IMR-90 (cell line): Measurements from ENCODE around the gene CBX8. TPM values are rescaled to one million over a fixed set of nuclear protein-coding genes. Genes with fewer than 3 reads are reported as not detected.

ENCODE experiments used
- ATAC-seq: fragments of 200-7000 bp; cut with Tn5 transposase; 2 replicates; pipeline ENCODE4 v1.9.1; 2020; ENCODE audit warnings: low read depth, mild to moderate bottlenecking, moderate library complexity
- BruUV-seq: library from RNA; stranded (reverse); fragments of 400-500 nt; replicated peaks from 2 replicates; lab custom pipeline; 2021; lab: Mats Ljungman, UMichigan
- CTCF ChIA-PET: fragments of 300-600 bp; formaldehyde crosslinking; extraction: SDS; loops from one replicate; lab custom pipeline; 2021; ENCODE audit warnings: antibody characterized with exemption; lab: Yijun Ruan, JAX
- POLR2A ChIA-PET: fragments of 300-600 bp; sonication (Branson Sonifier 250); formaldehyde crosslinking; loops from one replicate; lab custom pipeline; 2022; ENCODE audit warnings: antibody characterized with exemption; ENCODE audit not compliant: unreplicated experiment; lab: Charles Lee
- DNase-seq: peaks from one replicate; pipeline ENCODE4 v3.0.0; 2013
- H2AFZ ChIP-seq: replicated peaks from 2 replicates; pipeline ENCODE3; 2013; ENCODE audit warnings: low read length, mild to moderate bottlenecking; ENCODE audit not compliant: poor library complexity
- H2AK5ac ChIP-seq: 2 replicates; pipeline ENCODE4 v1.6.1; 2013; ENCODE audit warnings: low read depth, low read length, inconsistent platforms
- H2AK9ac ChIP-seq: replicated peaks from 2 replicates; pipeline ENCODE3; 2013; ENCODE audit warnings: mild to moderate bottlenecking, low read depth, low read length, moderate library complexity; ENCODE audit not compliant: poor library complexity
- H2BK120ac ChIP-seq: 2 replicates; pipeline ENCODE4 v1.6.1; 2013; ENCODE audit warnings: low read depth, low read length, inconsistent platforms
- H2BK15ac ChIP-seq: 3 replicates; pipeline ENCODE4 v1.6.1; 2013; ENCODE audit warnings: low read depth, low read length, inconsistent platforms
- H2BK20ac ChIP-seq: 2 replicates; pipeline ENCODE4 v1.6.1; 2013; ENCODE audit warnings: low read depth, mild to moderate bottlenecking, inconsistent platforms, low read length, moderate library complexity
- H2BK5ac ChIP-seq: 2 replicates; pipeline ENCODE4 v1.6.1; 2013; ENCODE audit warnings: mild to moderate bottlenecking, low read depth, low read length, inconsistent platforms; ENCODE audit not compliant: poor library complexity, severe bottlenecking
- H3K14ac ChIP-seq: replicated peaks from 2 replicates; pipeline ENCODE4 v1.6.1; 2013; ENCODE audit warnings: low read depth, low read length, inconsistent platforms
- H3K18ac ChIP-seq: 2 replicates; pipeline ENCODE4 v1.6.1; 2013; ENCODE audit warnings: low read depth, low read length, control low read depth
- H3K23ac ChIP-seq: 2 replicates; pipeline ENCODE4 v1.6.1; 2013; ENCODE audit warnings: low read depth, low read length, inconsistent platforms
- H3K27ac ChIP-seq: 2 replicates; pipeline ENCODE4 v1.5.1; 2013; ENCODE audit warnings: mild to moderate bottlenecking, control low read depth, low read length; ENCODE audit not compliant: insufficient read depth
- H3K27me3 ChIP-seq: 2 replicates; pipeline ENCODE4 v1.6.1; 2013; ENCODE audit warnings: low read length; ENCODE audit not compliant: control insufficient read depth, insufficient read depth
- H3K36me3 ChIP-seq: 2 replicates; pipeline ENCODE4 v1.6.1; 2013; ENCODE audit warnings: low read length, mixed read lengths; ENCODE audit not compliant: control insufficient read depth, insufficient read depth
- H3K4ac ChIP-seq: 2 replicates; pipeline ENCODE4 v1.6.1; 2013; ENCODE audit warnings: low read depth, low read length, inconsistent platforms
- H3K4me1 ChIP-seq: 2 replicates; pipeline ENCODE4 v1.6.1; 2013; ENCODE audit warnings: low read length, mixed read lengths; ENCODE audit not compliant: control insufficient read depth, insufficient read depth
- H3K4me2 ChIP-seq: 2 replicates; pipeline ENCODE4 v1.6.1; 2013; ENCODE audit warnings: low read depth, mild to moderate bottlenecking, control low read depth, low read length, moderate library complexity
- H3K4me3 ChIP-seq: 2 replicates; pipeline ENCODE4 v1.5.1; 2013; ENCODE audit warnings: low read depth, mild to moderate bottlenecking, control low read depth, low read length, moderate library complexity; ENCODE audit not compliant: insufficient read depth
- H3K56ac ChIP-seq: 2 replicates; pipeline ENCODE4 v1.6.1; 2013; ENCODE audit warnings: low read length, inconsistent platforms; ENCODE audit not compliant: insufficient read depth; ENCODE audit errors: extremely low read depth
- H3K79me1 ChIP-seq, 2 experiments: 2 replicates each; pipeline ENCODE4 v1.6.1; 2013; ENCODE audit warnings: low read length in 2 of 2, inconsistent platforms in 1 of 2, low read depth in 1 of 2
- H3K9ac ChIP-seq: 2 replicates; pipeline ENCODE4 v1.6.1; 2013; ENCODE audit warnings: low read depth, low read length, control low read depth
- H3K9me1 ChIP-seq: 2 replicates; pipeline ENCODE4 v1.6.1; 2013; ENCODE audit warnings: low read length, inconsistent platforms; ENCODE audit not compliant: insufficient read depth
- H3K9me3 ChIP-seq: 2 replicates; pipeline ENCODE4 v1.6.1; 2013; ENCODE audit warnings: low read length; ENCODE audit not compliant: control insufficient read depth, insufficient read depth
- H4K20me1 ChIP-seq: 2 replicates; pipeline ENCODE4 v1.6.1; 2013; ENCODE audit warnings: low read length, inconsistent platforms; ENCODE audit not compliant: insufficient read depth
- H4K5ac ChIP-seq: 2 replicates; pipeline ENCODE4 v1.6.1; 2013; ENCODE audit warnings: mild to moderate bottlenecking, low read depth, low read length, control low read depth
- H4K8ac ChIP-seq, 2 experiments: 2 replicates each; pipeline ENCODE4 v1.6.1; 2013; ENCODE audit warnings: low read depth in 2 of 2, low read length in 2 of 2, control low read depth in 1 of 2, inconsistent platforms in 1 of 2
- H4K91ac ChIP-seq: 2 replicates; pipeline ENCODE4 v1.6.1; 2013; ENCODE audit warnings: low read depth, low read length, inconsistent platforms; ENCODE audit not compliant: insufficient read depth
- BHLHE40 ChIP-seq: fragments of 150-350 bp; IDR thresholded peaks from 2 replicates; pipeline ENCODE4 v1.6.1; 2016; ENCODE audit warnings: mild to moderate bottlenecking, low read depth, low read length
- CTCF ChIP-seq: conservative IDR thresholded peaks from 2 replicates; pipeline ENCODE4 v1.5.1; 2012; ENCODE audit warnings: mild to moderate bottlenecking, low read depth, low read length, improper control_type of control experiment
- MAZ ChIP-seq: IDR thresholded peaks from 2 replicates; pipeline ENCODE4 v1.6.1; 2012; ENCODE audit warnings: low read depth, mild to moderate bottlenecking, low read length, improper control_type of control experiment, moderate library complexity, borderline replicate concordance
- RFX5 ChIP-seq: IDR thresholded peaks from 2 replicates; pipeline ENCODE4 v1.8.0; 2012; ENCODE audit warnings: low read depth, mild to moderate bottlenecking, low read length, moderate library complexity
- WGBS, 2 experiments: methylation state at CpG; one replicate each; pipeline versions ENCODE4 v1.1.5 to v1.1.7; 2013; ENCODE audit warnings: missing lambda C conversion rate in 2 of 2; ENCODE audit not compliant: insufficient read length in 1 of 2; ENCODE audit errors: extremely low coverage in 2 of 2; 5-methylcytosine and 5-hydroxymethylcytosine counted together
- dilution Hi-C: fragments of 300-500 bp; cut with HindIII; formaldehyde crosslinking; loops from one replicate; pipeline ENCODE4 v1.14.3; 2018; ENCODE audit warnings: low sequenced_read_pairs; ENCODE audit not compliant: unreplicated experiment
- in situ Hi-C: fragments of 300-500 bp; cut with MboI; formaldehyde crosslinking; loops from 3 replicates; pipeline ENCODE4 v1.14.3; 2019; ENCODE audit warnings: low sequenced_read_pairs, inconsistent platforms, mixed read lengths
- intact Hi-C: fragments of 100-400 bp; cut with micrococcal nuclease; formaldehyde crosslinking; loops from 2 replicates; pipeline ENCODE4 v1.10.0; 2022
- polyA plus RNA-seq, 3 experiments: library from polyadenylated mRNA; depleted of rRNA; stranded (reverse); fragments of >200 nt; gene quantifications; 2 replicates each; pipeline ENCODE4 v1.2.3, GENCODE V29; 2012; ENCODE audit warnings: low replicate concordance in 1 of 3
- total RNA-seq: library from RNA; depleted of rRNA; stranded (reverse); fragments of >200 nt; gene quantifications from 2 replicates; pipeline ENCODE4 v1.2.3, GENCODE V29; 2012
- TF ChIP-seq, protein P1 (sequence below): fragments of 150-350 bp; IDR thresholded peaks from 2 replicates; pipeline ENCODE4 v1.6.1; 2016; ENCODE audit warnings: low read depth, mild to moderate bottlenecking, low read length, moderate library complexity, borderline replicate concordance

Gene CBX8
- total and polyA plus RNA-seq, 2 of the 4 experiments (the other 2 are of a cell fraction) = 3.2 to 5.4 TPM

DNA sequence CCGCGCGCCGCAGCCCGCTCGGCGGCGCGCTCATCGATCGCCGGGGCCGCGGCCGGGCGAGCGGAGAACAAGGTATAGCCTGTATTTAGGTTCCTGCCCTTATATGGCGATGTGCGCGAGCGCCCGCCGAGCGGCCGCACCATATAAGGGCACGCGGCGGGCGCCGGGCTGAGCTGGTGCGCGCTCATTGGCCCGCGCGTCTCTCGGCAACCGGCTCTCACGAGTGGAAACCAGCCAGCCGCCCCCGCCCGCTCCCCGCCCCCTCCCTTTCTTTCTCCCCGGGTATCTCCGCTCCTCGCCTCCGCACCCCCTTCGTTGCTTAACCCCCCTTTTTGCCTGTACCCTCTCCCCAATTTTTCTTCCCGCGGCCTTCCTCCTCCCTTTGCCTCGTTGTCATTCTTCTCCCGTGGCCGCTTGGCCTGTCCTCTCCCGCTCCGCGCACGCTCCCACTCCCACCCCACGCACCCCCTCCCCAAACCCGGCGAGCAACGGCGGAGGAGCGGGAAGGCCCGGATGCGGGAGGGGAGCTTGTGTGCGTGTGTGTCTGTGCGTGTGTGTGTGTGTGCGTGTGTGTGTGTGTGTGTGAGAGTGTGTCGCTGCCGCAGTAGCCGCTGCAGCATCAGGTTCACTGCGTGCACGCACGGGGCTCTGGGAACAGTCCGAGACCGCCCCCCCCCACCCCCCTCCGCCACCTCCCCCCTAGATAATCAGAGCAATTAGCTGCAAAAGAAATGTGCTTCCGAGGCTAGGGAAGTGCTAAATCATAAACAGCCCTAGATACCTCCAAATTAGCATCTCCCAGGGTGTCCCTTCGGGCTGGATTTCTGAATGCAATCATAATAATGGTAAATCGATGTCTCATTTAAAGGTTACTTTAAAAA is 13.5 kb upstream of the CBX8 start:
- peak overlapping the region; percentile 94 for H3K4me2 ChIP-seq
- intact Hi-C loops (no loop called here), dilution Hi-C loops (no loop called here), in situ Hi-C loops (no loop called here)
- no peak overlapping the region for H3K23ac ChIP-seq
- CTCF ChIA-PET = interaction anchor here (1.3 kb wide), 1 partner anchor 16 kb away, joined by 3 read pairs; no protein-coding TSS in a partner anchor
- TF ChIP-seq MAZ (0 out of 2 replicates have a peak, but pooled peaks have one; percentile 5), BHLHE40 (no peak), CTCF (no peak), RFX5 (no peak)
- TF ChIP-seq, protein P1, sequence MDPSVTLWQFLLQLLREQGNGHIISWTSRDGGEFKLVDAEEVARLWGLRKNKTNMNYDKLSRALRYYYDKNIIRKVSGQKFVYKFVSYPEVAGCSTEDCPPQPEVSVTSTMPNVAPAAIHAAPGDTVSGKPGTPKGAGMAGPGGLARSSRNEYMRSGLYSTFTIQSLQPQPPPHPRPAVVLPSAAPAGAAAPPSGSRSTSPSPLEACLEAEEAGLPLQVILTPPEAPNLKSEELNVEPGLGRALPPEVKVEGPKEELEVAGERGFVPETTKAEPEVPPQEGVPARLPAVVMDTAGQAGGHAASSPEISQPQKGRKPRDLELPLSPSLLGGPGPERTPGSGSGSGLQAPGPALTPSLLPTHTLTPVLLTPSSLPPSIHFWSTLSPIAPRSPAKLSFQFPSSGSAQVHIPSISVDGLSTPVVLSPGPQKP = 0 out of 2 replicates have a peak, but pooled peaks have one; percentile 48
- peak overlapping the region; percentile 76; the same call in 1 of the 2 replicates for H2AK5ac ChIP-seq
- peak; percentile 76 for DNase-seq
- ATAC-seq = peak; percentile 92
- no peak overlapping the region; the same call in 2 of the 3 replicates for H2BK15ac ChIP-seq
- peak overlapping the region; percentile 52; the same call in 1 of the 2 replicates for H2BK120ac ChIP-seq
- H3K36me3 ChIP-seq = no peaks in the 10 kb centered on the region
- no TSS peak for BruUV-seq
- no peak overlapping the region for H4K5ac ChIP-seq
- WGBS, 2 experiments = 3% methylated on average over 37 of the region's 79 CpGs; no CpG with 5 or more reads in 1 of the 2 experiments
- H3K56ac ChIP-seq = no peak overlapping the region
- no peak overlapping the region for H2BK5ac ChIP-seq
- no peaks in the 10 kb centered on the region for H3K9me1 ChIP-seq
- no peak overlapping the region for H3K18ac ChIP-seq
- POLR2A ChIA-PET = interaction anchor here (0.6 kb wide), 1 partner anchor 14 kb away, joined by 3 read pairs; no protein-coding TSS in a partner anchor
- peak overlapping the region; percentile 49 for H4K91ac ChIP-seq
- no peak overlapping the region for H2BK20ac ChIP-seq
- H3K14ac ChIP-seq = no peak overlapping the region; the same call in 1 of the 2 replicates
- H3K9me3 ChIP-seq = no peaks in the 10 kb centered on the region; the same call in 1 of the 2 replicates
- H3K4me1 ChIP-seq = peaks cover 12% of the 10 kb centered on the region
- no peak overlapping the region; a peak in 1 of 4 replicates for H4K8ac ChIP-seq
- peak overlapping the region; percentile 11; the same call in 1 of the 2 replicates for H3K27ac ChIP-seq
- H3K27me3 ChIP-seq = peaks cover 90% of the 10 kb centered on the region
- peak overlapping the region; percentile 80 for H2AFZ ChIP-seq
- H3K79me1 ChIP-seq = no peaks in the 10 kb centered on the region
- H3K4ac ChIP-seq = peak overlapping the region; percentile 56
- H2AK9ac ChIP-seq = peak overlapping the region; percentile 35
- peak overlapping the region; percentile 24; the same call in 1 of the 2 replicates for H3K9ac ChIP-seq
- peak overlapping the region; percentile 31; the same call in 1 of the 2 replicates for H3K4me3 ChIP-seq
- peaks cover 4% of the 10 kb centered on the region; the same call in 1 of the 2 replicates for H4K20me1 ChIP-seq
